H1 (cell line): ENCODE measurements around the gene INPP5J. TPM values are rescaled to one million over a fixed set of nuclear protein-coding genes. Genes with fewer than 3 reads are reported as not detected.

Source experiments
- CTCF ChIA-PET: fragments of 300-600 bp; sonication (Branson Sonifier 250); formaldehyde crosslinking; loops from one replicate; lab custom pipeline; 2021; ENCODE audit not compliant: partially characterized antibody; lab: Charles Lee
- POLR2A ChIA-PET: fragments of 300-600 bp; sonication (Branson Sonifier 250); formaldehyde crosslinking; loops from one replicate; lab custom pipeline; 2021; ENCODE audit warnings: inconsistent platforms; ENCODE audit not compliant: partially characterized antibody; lab: Charles Lee
- DNase-seq, 2 experiments: peaks; one replicate each; pipeline versions ENCODE4 v3.0.0 to v3.0.0-alpha.2; 2010 to 2022; ENCODE audit warnings: low spot score in 2 of 2, low read depth in 1 of 2, mixed read lengths in 1 of 2
- FAIRE-seq: peaks from 2 replicates; lab custom pipeline; 2011; peaks lifted over from hg19 to GRCh38; lab: Jason Lieb, UNC
- H2AFZ ChIP-seq: 2 replicates; pipeline ENCODE4 v1.8.1; 2012; ENCODE audit warnings: low read length, inconsistent platforms
- H2AK5ac ChIP-seq: 2 replicates; pipeline ENCODE4 v1.6.1; 2013; ENCODE audit warnings: low read depth, low read length
- H2BK120ac ChIP-seq: replicated peaks from 2 replicates; pipeline ENCODE3; 2013; ENCODE audit warnings: low read depth, low read length, inconsistent platforms
- H2BK12ac ChIP-seq: 2 replicates; pipeline ENCODE4 v1.6.1; 2013; ENCODE audit warnings: low read depth, low read length
- H2BK15ac ChIP-seq: 2 replicates; pipeline ENCODE4 v1.6.1; 2013; ENCODE audit warnings: low read length
- H2BK20ac ChIP-seq: 2 replicates; pipeline ENCODE4 v1.6.1; 2013; ENCODE audit warnings: low read length
- H2BK5ac ChIP-seq: 2 replicates; pipeline ENCODE4 v1.6.1; 2013; ENCODE audit warnings: low read depth, low read length
- H3K14ac ChIP-seq: 2 replicates; pipeline ENCODE4 v1.6.1; 2013; ENCODE audit warnings: inconsistent platforms; ENCODE audit not compliant: insufficient read length
- H3K18ac ChIP-seq: 2 replicates; pipeline ENCODE4 v1.6.1; 2013; ENCODE audit warnings: low read length; ENCODE audit errors: extremely low read depth
- H3K23ac ChIP-seq: 2 replicates; pipeline ENCODE4 v1.6.1; 2013; ENCODE audit warnings: inconsistent platforms; ENCODE audit not compliant: insufficient read length
- H3K23me2 ChIP-seq: 2 replicates; pipeline ENCODE4 v1.6.1; 2013; ENCODE audit warnings: low read depth, low read length
- H3K27ac ChIP-seq: 2 replicates; pipeline ENCODE4 v1.6.1; 2011; ENCODE audit warnings: low read depth, low read length, inconsistent platforms
- H3K27me3 ChIP-seq, 4 experiments: replicated peaks in 1 of 4; 1 replicate in 1 of 4; 2 replicates in 3 of 4; pipeline versions ENCODE4 v1.6.1 to v1.8.1; 2011 to 2013; ENCODE audit warnings: low read length in 3 of 4, mild to moderate bottlenecking in 3 of 4, inconsistent platforms in 2 of 4, mixed read lengths in 2 of 4, moderate library complexity in 1 of 4; ENCODE audit not compliant: control insufficient read depth in 3 of 4, insufficient read depth in 3 of 4; ENCODE audit errors: extremely low read depth in 1 of 4
- H3K36me3 ChIP-seq, 4 experiments: 2 replicates each; pipeline versions ENCODE4 v1.6.1 to v1.8.1; 2011 to 2013; ENCODE audit warnings: mild to moderate bottlenecking in 4 of 4, low read length in 3 of 4, moderate library complexity in 2 of 4, control low read depth in 1 of 4, inconsistent platforms in 1 of 4; ENCODE audit not compliant: insufficient read depth in 4 of 4, control insufficient read depth in 2 of 4
- H3K4ac ChIP-seq: replicated peaks from 2 replicates; pipeline ENCODE3; 2013; ENCODE audit warnings: low read length, low read depth, mixed read lengths, inconsistent platforms; ENCODE audit not compliant: insufficient read length
- H3K4me1 ChIP-seq, 4 experiments: replicated peaks in 1 of 4; 1 replicate in 1 of 4; 2 replicates in 3 of 4; pipeline versions ENCODE4 v1.6.1 to v1.8.1; 2011 to 2013; ENCODE audit warnings: low read length in 3 of 4, inconsistent platforms in 2 of 4, mixed read lengths in 1 of 4; ENCODE audit not compliant: insufficient read depth in 4 of 4, control insufficient read depth in 3 of 4
- H3K4me2 ChIP-seq, 2 experiments: 2 replicates each; pipeline versions ENCODE4 v1.6.1 to v1.8.1; 2011 to 2013; ENCODE audit warnings: low read depth in 2 of 2, low read length in 2 of 2, control low read depth in 1 of 2, inconsistent platforms in 1 of 2, mild to moderate bottlenecking in 1 of 2; ENCODE audit not compliant: insufficient read depth in 1 of 2
- H3K4me3 ChIP-seq, 4 experiments: fragments of 200-600, 300-600 bp in 1 of 4; sonication (generic), shearing (Covaris generic), sonication (Bioruptor Twin) in 1 of 4; 2 replicates each; pipeline versions ENCODE4 v1.5.1 to v1.8.1; 2011 to 2016; ENCODE audit warnings: low read length in 4 of 4, low read depth in 3 of 4, control low read depth in 2 of 4, inconsistent platforms in 2 of 4, mild to moderate bottlenecking in 2 of 4, mixed read lengths in 1 of 4, moderate library complexity in 1 of 4; ENCODE audit not compliant: insufficient read depth in 2 of 4; ENCODE audit errors: extremely low read depth in 1 of 4
- H3K56ac ChIP-seq: replicated peaks from 2 replicates; pipeline ENCODE3; 2013; ENCODE audit warnings: low read depth, mild to moderate bottlenecking, mixed read lengths, low read length, inconsistent platforms; ENCODE audit not compliant: insufficient read length
- H3K79me1 ChIP-seq: 2 replicates; pipeline ENCODE4 v1.6.1; 2013; ENCODE audit warnings: low read depth, low read length, control low read depth
- H3K79me2 ChIP-seq, 2 experiments: 2 replicates each; pipeline versions ENCODE4 v1.6.1 to v1.8.1; 2012 to 2013; ENCODE audit warnings: low read length in 2 of 2, mild to moderate bottlenecking in 2 of 2, inconsistent platforms in 1 of 2; ENCODE audit not compliant: insufficient read depth in 2 of 2, control insufficient read depth in 1 of 2
- H3K9ac ChIP-seq, 4 experiments: replicated peaks in 1 of 4; 1 replicate in 1 of 4; 2 replicates in 3 of 4; pipeline versions ENCODE4 v1.6.1 to v1.8.1; 2011 to 2013; ENCODE audit warnings: low read depth in 3 of 4, low read length in 3 of 4, control low read depth in 2 of 4, mild to moderate bottlenecking in 2 of 4, moderate library complexity in 2 of 4, inconsistent platforms in 1 of 4; ENCODE audit errors: extremely low read depth in 1 of 4
- H3K9me3 ChIP-seq, 2 experiments: 2 replicates each; pipeline versions ENCODE4 v1.6.1 to v1.8.1; 2012 to 2013; ENCODE audit warnings: mild to moderate bottlenecking in 2 of 2, moderate library complexity in 2 of 2, control low read depth in 1 of 2, inconsistent platforms in 1 of 2, low read depth in 1 of 2, low read length in 1 of 2, mixed read lengths in 1 of 2; ENCODE audit not compliant: insufficient read depth in 2 of 2
- H4K20me1 ChIP-seq, 2 experiments: replicated peaks in 1 of 2; 2 replicates each; pipeline versions ENCODE3 to v1.8.1; 2011 to 2013; ENCODE audit warnings: inconsistent platforms in 2 of 2, low read length in 2 of 2, mild to moderate bottlenecking in 1 of 2; ENCODE audit not compliant: insufficient read depth in 2 of 2, control insufficient read depth in 1 of 2
- H4K5ac ChIP-seq: 2 replicates; pipeline ENCODE4 v1.6.1; 2013; ENCODE audit warnings: low read length, low read depth, mixed read lengths, inconsistent platforms; ENCODE audit not compliant: insufficient read length
- H4K8ac ChIP-seq: 2 replicates; pipeline ENCODE4 v1.8.0; 2013; ENCODE audit warnings: mild to moderate bottlenecking, moderate library complexity, low read length, inconsistent platforms; ENCODE audit not compliant: insufficient read depth; ENCODE audit errors: extremely low read depth
- H4K91ac ChIP-seq: replicated peaks from 2 replicates; pipeline ENCODE3; 2013; ENCODE audit warnings: low read length, mixed read lengths, inconsistent platforms; ENCODE audit not compliant: insufficient read length
- ATF3 ChIP-seq: IDR thresholded peaks from 2 replicates; pipeline ENCODE4 v1.6.1; 2011; ENCODE audit warnings: low read depth, mild to moderate bottlenecking, low read length; ENCODE audit not compliant: insufficient read depth
- CBX5 ChIP-seq: fragments of 300-800, 300-1000 bp; sonication (generic); IDR thresholded peaks from 2 replicates; pipeline ENCODE4 v1.7.1; 2016; ENCODE audit warnings: antibody characterized with exemption, low read length, low read depth
- E2F6 ChIP-seq: IDR thresholded peaks from 2 replicates; pipeline ENCODE4 v1.6.1; 2012; ENCODE audit warnings: inconsistent platforms
- NRF1 ChIP-seq: IDR thresholded peaks from 2 replicates; pipeline ENCODE4 v1.6.1; 2011; ENCODE audit warnings: mild to moderate bottlenecking, low read depth, low read length, improper control_type of control experiment
- POLR2A ChIP-seq, 2 experiments: IDR thresholded peaks; 1 replicate in 1 of 2; 2 replicates in 1 of 2; pipeline ENCODE4 v1.6.1; 2011; ENCODE audit warnings: low read depth in 2 of 2, low read length in 2 of 2, mild to moderate bottlenecking in 2 of 2; ENCODE audit errors: control extremely low read depth in 1 of 2
- RXRA ChIP-seq: IDR thresholded peaks from 2 replicates; pipeline ENCODE4 v1.6.1; 2011; ENCODE audit warnings: low read depth, mild to moderate bottlenecking, low read length, moderate library complexity; ENCODE audit not compliant: insufficient read depth
- SIRT6 ChIP-seq: IDR thresholded peaks from one replicate; pipeline ENCODE4 v1.7.1; 2012; ENCODE audit warnings: low read length, inconsistent platforms
- SP2 ChIP-seq: IDR thresholded peaks from 2 replicates; pipeline ENCODE4 v1.6.1; 2012; ENCODE audit warnings: mild to moderate bottlenecking, low read length, inconsistent platforms
- TEAD4 ChIP-seq: IDR thresholded peaks from 2 replicates; pipeline ENCODE4 v1.6.1; 2012; ENCODE audit warnings: low read depth, low read length, inconsistent platforms, mixed read lengths
- USF2 ChIP-seq: IDR thresholded peaks from 2 replicates; pipeline ENCODE4 v1.6.1; 2011; ENCODE audit warnings: low read length, improper control_type of control experiment
- YY1 ChIP-seq: IDR thresholded peaks from 2 replicates; pipeline ENCODE4 v1.6.1; 2011; ENCODE audit warnings: low read depth, mild to moderate bottlenecking, low read length
- WGBS, 2 experiments: shearing (Covaris generic) in 1 of 2; methylation state at CpG; one replicate each; pipeline versions ENCODE4 v1.1.6 to v1.1.7; 2013 to 2015; ENCODE audit warnings: low lambda C conversion rate in 2 of 2, mixed read lengths in 2 of 2, inconsistent platforms in 1 of 2, low coverage in 1 of 2, missing lambda C conversion rate in 1 of 2; ENCODE audit not compliant: insufficient replicate concordance in 2 of 2, insufficient coverage in 1 of 2, insufficient read length in 1 of 2; ENCODE audit errors: extremely low coverage in 1 of 2, missing lambda C conversion rate in 1 of 2; 5-methylcytosine and 5-hydroxymethylcytosine counted together
- polyA plus RNA-seq, 7 experiments: library from polyadenylated mRNA; depleted of rRNA in 3 of 7; stranded (reverse) in 5 of 7; unstranded in 2 of 7; fragments of >200 nt in 5 of 7; fragments of 200-250 nt in 2 of 7; gene quantifications; 1 replicate in 5 of 7; 2 replicates in 1 of 7; 4 replicates in 1 of 7; pipeline versions ENCODE4 v1.2.1 to v1.2.3, GENCODE V29; 2011 to 2013; ENCODE audit warnings: missing spikeins in 2 of 7, mixed read lengths in 2 of 7
- total RNA-seq: library from RNA; stranded (reverse); fragmentation: NEBNext Ultra II Directional; extraction: Animal tissue kit (Norgen Biotek cat#: 25700); gene quantifications from 2 replicates; pipeline ENCODE4 v1.2.1, GENCODE V29; 2021

INPP5J gene
- total and polyA plus RNA-seq, 2 of the 8 experiments (the other 6 are each of a cell fraction or from before 2014, with no cell fraction given), result 5.4 to 6.0 TPM

- no peak overlapping the region for H3K9ac ChIP-seq
- no peaks in the 10 kb centered on the region for H3K9me3 ChIP-seq
- FAIRE-seq, result no peak
- no peak overlapping the region for H2BK20ac ChIP-seq
- no peak overlapping the region for H2BK120ac ChIP-seq
- 91% methylated on average over 21 of the region's 21 CpGs; no CpG with 5 or more reads in 1 of the 2 experiments for WGBS, 2 experiments
- no peak overlapping the region for H2AFZ ChIP-seq
- CTCF ChIA-PET, result interaction anchor here (0.9 to 13.3 kb wide), 8 partner anchors 10 to 323 kb away, joined by 3 to 207 read pairs (median 6); partner anchors contain the start of gene PLA2G3
- no peak overlapping the region for H2BK15ac ChIP-seq
- no peak overlapping the region; the same call in 1 of the 2 replicates for H2BK5ac ChIP-seq
- H3K23ac ChIP-seq, result no peak overlapping the region
- H3K14ac ChIP-seq, result no peak overlapping the region
- no peak overlapping the region for H4K91ac ChIP-seq
- no peak overlapping the region for H4K8ac ChIP-seq
- peaks cover 0 to 2% of the 10 kb centered on the region in 2 experiments for H4K20me1 ChIP-seq
- no peak overlapping the region for H4K5ac ChIP-seq
- H3K36me3 ChIP-seq, result no peaks in the 10 kb centered on the region
- H2BK12ac ChIP-seq, result 0 out of 2 replicates have a peak overlapping the region, but pooled peaks have one; percentile 17
- no peaks in the 10 kb centered on the region; the same call in 1 of the 2 replicates for H3K79me1 ChIP-seq
- no peaks in the 10 kb centered on the region for H3K27me3 ChIP-seq
- H3K4me1 ChIP-seq, result peaks cover 0 to 23% (median 13%) of the 10 kb centered on the region in 4 experiments; a peak in 6 of 7 replicates
- no peak overlapping the region for H3K4ac ChIP-seq
- no peak overlapping the region for H3K27ac ChIP-seq
- H3K79me2 ChIP-seq, result peaks cover 0 to 9% of the 10 kb centered on the region in 2 experiments; a peak in 1 of 4 replicates
- POLR2A ChIA-PET, result interaction anchor here (0.7 to 12.2 kb wide), 5 partner anchors 8 to 118 kb away, joined by 3 to 220 read pairs (median 5); partner anchors contain the start of genes MORC2, SELENOM and TUG1
- peaks cover 8% of the 10 kb centered on the region for H3K23me2 ChIP-seq
- H2AK5ac ChIP-seq, result no peak overlapping the region
- no peak overlapping the region for H3K4me2 ChIP-seq
- H3K4me3 ChIP-seq, result no peak overlapping the region
- no peak for DNase-seq
- H3K18ac ChIP-seq, result no peak overlapping the region
- no peak overlapping the region for H3K56ac ChIP-seq
- TF ChIP-seq YY1, result no peak
- TF ChIP-seq NRF1, result no peak
- no peak for TF ChIP-seq E2F6
- no peak for TF ChIP-seq USF2
- no peak for TF ChIP-seq POLR2A (IDR thresholded peaks at IDR 0.05; ENCODE audit: control extremely low read depth in 1 of 2, low read depth in 2 of 2, low read length in 2 of 2)
- TF ChIP-seq SP2, result no peak
- TF ChIP-seq SIRT6, result no peak
- no peak for TF ChIP-seq ATF3
- TF ChIP-seq TEAD4, result no peak
- no peak for TF ChIP-seq RXRA
- TF ChIP-seq CBX5, result no peak
Observed at GRCh38 chr22:31087744-31088215, 35.0 kb upstream of the INPP5J start.
